ENCODE measurements around the gene CDH5.

GRCh38 chr16:66337463-66338188 is 28.9 kb upstream of the CDH5 start:
- TF ChIP-seq CTCF (IDR thresholded peaks at IDR 0.05; ENCODE audit: low read depth, low read length), result no peak
- no peak for TF ChIP-seq POLR2A (IDR thresholded peaks at IDR 0.05; ENCODE audit: extremely low read depth, insufficient read length)
